ENCODE data around the gene IL17B.
A peak's percentile ranks its signal among the peaks of the same experiment; 100 is the strongest.

Gene IL17B

GRCh38 chr5:149357370-149358293 is 21.5 kb downstream of the IL17B start, which contains the start of gene PCYOX1L:
Gene PCYOX1L (plus strand): TSS chr5:149358046. CDS start chr5:149358069, 23 bp downstream.
- no peaks in the 10 kb centered on the region for H3F3A ChIP-seq (ENCODE audit: insufficient read depth, low read length)
- no peaks in the 10 kb centered on the region for H4K20me1 ChIP-seq (ENCODE audit: insufficient read depth, low read length)
- H3K79me2 ChIP-seq (ENCODE audit: insufficient read depth, low read length): no peaks in the 10 kb centered on the region
- no peak within 1 kb of the TSS for H2AFZ ChIP-seq (ENCODE audit: low read length)
- H3K27me3 ChIP-seq (ENCODE audit: insufficient read depth, low read length): no peaks in the 10 kb centered on the region
- no peaks in the 10 kb centered on the region for H3K9me3 ChIP-seq (ENCODE audit: low read length)
- peak within 1 kb of the TSS; percentile 83 for H3K4me2 ChIP-seq (ENCODE audit: low read length)
- no peak for TF ChIP-seq CTCF (IDR thresholded peaks at IDR 0.05; ENCODE audit: low read length)
- H3K4me3 ChIP-seq (ENCODE audit: low read depth, low read length, poor library complexity, severe bottlenecking): peak within 1 kb of the TSS; percentile 94
- peaks cover 27% of the 10 kb centered on the region for H3K4me1 ChIP-seq (ENCODE audit: insufficient read depth, low read length, severe bottlenecking)
- H3K27ac ChIP-seq (ENCODE audit: low read depth, low read length, poor library complexity, severe bottlenecking): peak within 1 kb of the TSS; percentile 38
- H3K9me2 ChIP-seq (ENCODE audit: low read depth, low read length): no peaks in the 10 kb centered on the region
- peaks cover 38% of the 10 kb centered on the region for H3K36me3 ChIP-seq (ENCODE audit: insufficient read depth, low read length)
- H3K9ac ChIP-seq (ENCODE audit: low read length): peak within 1 kb of the TSS; percentile 97

- Histone ChIP-seq H3K27ac (ENCODE audit: low read depth, low read length, poor library complexity, severe bottlenecking) (no peak overlapping the region), H3K4me3 (ENCODE audit: low read depth, low read length, poor library complexity, severe bottlenecking) (no peak overlapping the region), H3K79me2 (ENCODE audit: insufficient read depth, low read length) (no peaks in the 10 kb centered on the region), H3K4me1 (ENCODE audit: insufficient read depth, low read length, severe bottlenecking) (peaks cover 27% of the 10 kb centered on the region), H4K20me1 (ENCODE audit: insufficient read depth, low read length) (no peaks in the 10 kb centered on the region), H3F3A (ENCODE audit: insufficient read depth, low read length) (no peaks in the 10 kb centered on the region), H3K9me2 (ENCODE audit: low read depth, low read length) (no peaks in the 10 kb centered on the region), H3K36me3 (ENCODE audit: insufficient read depth, low read length) (peaks cover 50% of the 10 kb centered on the region), H3K9me3 (ENCODE audit: low read length) (no peaks in the 10 kb centered on the region), H3K4me2 (ENCODE audit: low read length) (peak overlapping the region; percentile 13; the same call in 1 of the 2 replicates), H2AFZ (ENCODE audit: low read length) (no peak overlapping the region), H3K27me3 (ENCODE audit: insufficient read depth, low read length) (no peaks in the 10 kb centered on the region), H3K9ac (ENCODE audit: low read length) (no peak overlapping the region)
- TF ChIP-seq CTCF (IDR thresholded peaks at IDR 0.05; ENCODE audit: low read length) (no peak), EZH2 (IDR thresholded peaks at IDR 0.05; ENCODE audit: borderline replicate concordance, low read length) (no peak)
These were observed 22.7 kb downstream of the IL17B start for GRCh38 chr5:149356391-149356790.

GRCh38 chr5:149355688-149356087 is 23.4 kb downstream of the IL17B start:
- no peak overlapping the region for H3K4me2 ChIP-seq (ENCODE audit: low read length)
- peaks cover 27% of the 10 kb centered on the region for H3K4me1 ChIP-seq (ENCODE audit: insufficient read depth, low read length, severe bottlenecking)
- no peak overlapping the region for H3K4me3 ChIP-seq (ENCODE audit: low read depth, low read length, poor library complexity, severe bottlenecking)
- H3F3A ChIP-seq (ENCODE audit: insufficient read depth, low read length): no peaks in the 10 kb centered on the region
- H2AFZ ChIP-seq (ENCODE audit: low read length): no peak overlapping the region
- H3K9me3 ChIP-seq (ENCODE audit: low read length): no peaks in the 10 kb centered on the region
- no peaks in the 10 kb centered on the region for H3K27me3 ChIP-seq (ENCODE audit: insufficient read depth, low read length)
- H3K27ac ChIP-seq (ENCODE audit: low read depth, low read length, poor library complexity, severe bottlenecking): no peak overlapping the region
- no peaks in the 10 kb centered on the region for H4K20me1 ChIP-seq (ENCODE audit: insufficient read depth, low read length)
- TF ChIP-seq EZH2 (IDR thresholded peaks at IDR 0.05; ENCODE audit: borderline replicate concordance, low read length) (no peak), CTCF (IDR thresholded peaks at IDR 0.05; ENCODE audit: low read length) (no peak)
- no peaks in the 10 kb centered on the region for H3K79me2 ChIP-seq (ENCODE audit: insufficient read depth, low read length)
- no peaks in the 10 kb centered on the region for H3K9me2 ChIP-seq (ENCODE audit: low read depth, low read length)
- H3K36me3 ChIP-seq (ENCODE audit: insufficient read depth, low read length): peaks cover 57% of the 10 kb centered on the region
- H3K9ac ChIP-seq (ENCODE audit: low read length): no peak overlapping the region
